GM10266 (cell line): ENCODE results near the gene BCL2L15.
"Not testable (repeated sequence)": the region's sequence is repeated elsewhere in the genome, so short reads cannot be mapped to it uniquely, and the experiment has no call there.

Source experiments
- DNase-seq: peaks from one replicate; pipeline ENCODE4 v3.0.0; 2012; ENCODE audit errors: extremely low spot score
- TF ChIP-seq, protein P1 (sequence below): IDR thresholded peaks from 2 replicates; pipeline ENCODE4 v1.5.1; 2012; ENCODE audit warnings: mild to moderate bottlenecking, low read depth; ENCODE audit not compliant: control insufficient read depth, insufficient read depth; ENCODE audit errors: missing control alignments

The BCL2L15 gene

DNA sequence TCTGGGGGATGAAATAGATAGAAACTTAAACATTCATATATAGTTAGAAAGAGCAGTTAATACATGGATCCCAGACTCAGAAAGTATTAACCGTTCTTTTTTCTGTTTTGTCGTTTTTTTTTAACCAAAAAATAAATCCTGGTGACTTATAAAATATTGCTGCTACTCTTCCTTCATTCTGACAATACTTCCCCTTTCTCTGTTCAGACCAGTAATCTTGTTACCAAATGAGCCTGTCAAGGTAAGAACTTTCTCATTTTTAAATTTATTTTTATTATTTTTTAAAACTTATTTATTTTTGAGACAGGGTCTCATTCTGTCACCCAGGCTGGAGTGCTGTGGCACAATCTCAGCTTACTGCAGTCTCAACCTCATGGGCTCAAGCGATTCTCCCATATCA lies 29.6 kb downstream of the BCL2L15 start:
- no peak for DNase-seq
- TF ChIP-seq, protein P1, sequence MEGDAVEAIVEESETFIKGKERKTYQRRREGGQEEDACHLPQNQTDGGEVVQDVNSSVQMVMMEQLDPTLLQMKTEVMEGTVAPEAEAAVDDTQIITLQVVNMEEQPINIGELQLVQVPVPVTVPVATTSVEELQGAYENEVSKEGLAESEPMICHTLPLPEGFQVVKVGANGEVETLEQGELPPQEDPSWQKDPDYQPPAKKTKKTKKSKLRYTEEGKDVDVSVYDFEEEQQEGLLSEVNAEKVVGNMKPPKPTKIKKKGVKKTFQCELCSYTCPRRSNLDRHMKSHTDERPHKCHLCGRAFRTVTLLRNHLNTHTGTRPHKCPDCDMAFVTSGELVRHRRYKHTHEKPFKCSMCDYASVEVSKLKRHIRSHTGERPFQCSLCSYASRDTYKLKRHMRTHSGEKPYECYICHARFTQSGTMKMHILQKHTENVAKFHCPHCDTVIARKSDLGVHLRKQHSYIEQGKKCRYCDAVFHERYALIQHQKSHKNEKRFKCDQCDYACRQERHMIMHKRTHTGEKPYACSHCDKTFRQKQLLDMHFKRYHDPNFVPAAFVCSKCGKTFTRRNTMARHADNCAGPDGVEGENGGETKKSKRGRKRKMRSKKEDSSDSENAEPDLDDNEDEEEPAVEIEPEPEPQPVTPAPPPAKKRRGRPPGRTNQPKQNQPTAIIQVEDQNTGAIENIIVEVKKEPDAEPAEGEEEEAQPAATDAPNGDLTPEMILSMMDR, result no peak

DNA sequence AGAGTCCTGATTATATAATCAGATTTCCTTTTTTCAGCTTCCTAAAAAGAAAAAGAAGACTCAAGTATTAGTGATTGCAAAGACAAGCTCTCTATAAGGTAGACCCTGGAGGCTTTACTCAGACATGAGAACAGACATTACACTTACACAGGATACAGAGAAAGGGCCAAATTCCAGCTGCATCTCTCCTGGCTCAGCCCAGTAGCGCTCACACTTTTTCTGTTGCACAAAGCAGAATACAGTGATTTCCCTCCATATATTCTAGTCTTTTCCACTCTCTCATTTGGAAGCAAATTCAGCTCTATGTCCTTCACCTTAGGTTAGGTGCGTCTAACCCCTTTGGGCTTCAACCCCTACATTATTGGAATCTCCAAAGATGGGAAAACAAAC lies 31.0 kb downstream of the BCL2L15 start:
- TF ChIP-seq, protein P1, result no peak
- no peak for DNase-seq

DNA sequence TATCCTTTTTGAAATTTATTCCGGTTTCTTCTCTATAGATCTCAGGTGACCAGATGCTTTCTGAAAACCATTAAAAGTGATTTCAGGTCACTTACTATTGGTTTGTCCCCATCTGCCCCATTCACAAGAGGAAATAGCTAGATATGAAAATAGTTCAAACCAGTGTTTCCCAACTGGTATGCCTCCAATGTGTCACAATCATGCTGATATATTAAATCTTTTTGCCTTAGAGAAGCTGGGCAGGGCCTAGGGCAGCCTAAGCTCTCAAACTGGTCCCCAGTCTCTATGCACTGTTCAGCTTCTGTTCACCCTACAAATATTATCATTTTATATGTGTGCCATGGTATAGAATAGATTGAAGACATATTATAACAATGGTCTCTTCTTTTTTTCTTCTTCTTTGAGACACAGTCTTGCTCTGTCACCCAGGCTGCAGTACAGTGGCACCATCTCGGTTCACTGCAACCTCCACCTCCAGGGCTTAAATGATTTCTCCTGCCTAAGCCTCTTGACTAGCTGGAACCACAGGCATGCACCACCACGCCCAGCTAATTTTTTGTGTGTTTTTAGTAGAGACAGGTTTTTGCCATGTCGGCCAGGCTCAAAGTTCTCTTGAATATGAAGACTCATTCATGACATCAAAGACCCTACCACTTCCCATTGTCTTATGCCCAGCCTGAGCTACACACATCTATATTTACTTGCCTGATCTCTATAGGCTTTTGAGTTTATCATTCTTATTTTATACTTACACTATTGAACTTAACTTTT lies 31.6 kb downstream of the BCL2L15 start:
- DNase-seq, result no peak
- TF ChIP-seq, protein P1, result no peak

DNA sequence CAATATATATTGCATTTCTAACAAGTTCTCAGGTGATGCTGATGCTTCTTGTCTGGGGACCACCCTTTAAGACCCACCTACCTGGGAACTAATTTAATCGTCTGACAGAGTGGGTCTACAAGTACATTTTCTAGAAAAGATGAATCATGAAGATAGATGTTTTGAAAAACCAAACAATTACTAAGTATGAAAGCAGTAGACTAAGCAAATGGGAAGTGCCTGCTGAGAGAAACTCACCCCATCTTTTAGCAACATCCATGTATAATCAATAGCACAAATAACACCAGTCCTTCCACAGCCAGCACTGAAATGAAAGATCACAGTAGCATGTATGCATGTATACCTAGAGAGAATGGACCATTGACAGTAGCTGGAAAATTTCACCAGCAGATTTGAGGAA lies 33.1 kb downstream of the BCL2L15 start:
- TF ChIP-seq, protein P1, result no peak
- no peak for DNase-seq

DNA sequence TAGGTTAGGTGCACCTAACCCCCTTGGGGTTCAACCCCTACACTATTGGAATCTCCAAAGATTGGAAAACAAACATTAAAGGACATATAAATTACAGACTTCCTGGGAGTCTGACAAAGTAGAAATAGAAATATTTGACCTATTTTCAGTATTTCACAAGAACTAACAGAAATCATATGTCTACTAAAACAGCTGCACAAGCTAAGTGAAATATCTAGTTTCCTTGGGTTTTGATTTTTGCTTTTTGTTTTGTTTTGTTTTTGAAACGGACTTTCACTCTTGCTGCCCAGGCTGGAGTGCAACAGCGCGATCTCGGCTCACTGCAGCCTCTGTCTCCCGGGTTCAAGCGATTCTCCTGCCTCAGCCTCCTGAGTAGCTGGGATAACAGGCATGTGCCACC lies 34.7 kb downstream of the BCL2L15 start:
- not testable (repeated sequence) for DNase-seq

DNA sequence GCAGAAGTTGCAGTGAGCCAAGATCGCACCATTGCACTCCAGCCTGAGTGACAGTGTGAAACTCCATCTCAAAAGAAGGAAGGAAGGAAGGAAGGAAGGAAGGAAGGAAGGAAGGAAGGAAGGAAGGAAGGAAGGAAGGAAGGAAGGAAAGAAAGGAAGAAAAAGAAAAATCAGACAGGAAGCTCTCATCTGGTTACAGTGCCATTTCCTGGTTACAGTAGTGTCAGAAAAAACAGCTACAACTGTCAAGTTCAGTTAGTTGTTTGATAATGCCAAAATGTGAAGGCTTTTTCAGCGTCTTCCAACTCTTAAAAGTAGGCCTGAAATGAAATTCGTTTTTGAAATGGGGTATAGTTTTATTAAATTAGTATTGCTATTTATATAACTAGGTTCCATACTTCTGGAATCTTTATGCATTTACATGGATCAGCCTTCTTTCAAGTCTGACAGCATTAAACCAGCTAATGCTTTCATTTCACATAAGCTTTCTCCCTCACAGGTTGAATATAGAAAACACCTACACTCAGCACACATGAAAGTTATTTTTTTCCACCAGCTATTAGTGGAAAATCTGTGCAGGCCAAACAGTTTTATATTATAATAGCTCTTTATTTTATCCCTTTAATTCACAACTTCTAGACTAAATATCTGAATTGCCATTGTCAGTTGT lies 37.1 kb downstream of the BCL2L15 start:
- no peak for DNase-seq
- TF ChIP-seq, protein P1, result no peak

DNA sequence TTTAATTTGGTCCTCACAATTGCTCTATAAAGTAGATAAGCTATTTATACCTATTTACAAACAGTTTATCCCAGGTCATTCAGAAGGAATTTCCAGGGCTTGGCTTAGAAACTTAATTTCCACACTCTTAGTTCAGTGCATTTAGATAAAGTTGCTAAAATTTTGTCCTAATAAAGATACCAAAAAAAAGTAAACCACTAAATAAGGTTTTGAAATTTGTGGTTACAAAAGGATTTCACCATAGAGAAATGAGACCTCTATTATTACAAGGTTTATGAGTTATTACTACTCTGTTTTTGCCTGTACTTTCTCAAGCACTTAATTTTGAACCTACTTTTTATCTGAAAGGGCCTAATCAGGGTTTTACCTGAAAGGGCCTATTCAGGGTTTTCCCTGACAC lies 38.3 kb downstream of the BCL2L15 start:
- TF ChIP-seq, protein P1, result no peak
- no peak for DNase-seq
